Kidney (tissue), 14 donors: Measurements from ENCODE around the gene ESRRG. TPM values are rescaled to one million over a fixed set of nuclear protein-coding genes. Genes with fewer than 3 reads are reported as not detected.
A peak's percentile ranks its signal among the peaks of the same experiment; 100 is the strongest.
"Not testable (repeated sequence)": the region's sequence is repeated elsewhere in the genome, so short reads cannot be mapped to it uniquely, and the experiment has no call there.

Experiments
- DNase-seq, 5 donors: peaks; one replicate each; pipeline ENCODE4 v3.0.0-alpha.2; 2013 to 2020
- FAIRE-seq: peaks from 2 replicates; lab custom pipeline; 2012; peaks lifted over from hg19 to GRCh38; lab: Jason Lieb, UNC
- H3K27ac ChIP-seq, 2 donors: one replicate each; pipeline ENCODE4 v1.7.0; 2013; ENCODE audit warnings: low read depth in 2 of 2, low read length in 2 of 2, inconsistent platforms in 1 of 2
- H3K27me3 ChIP-seq: one replicate; pipeline ENCODE4 v1.7.1; 2013; ENCODE audit warnings: low read length, inconsistent platforms; ENCODE audit not compliant: control insufficient read depth, insufficient read depth
- H3K36me3 ChIP-seq, 3 donors: one replicate each; pipeline versions ENCODE4 v1.7.0 to v1.7.1; 2013; ENCODE audit warnings: low read length in 3 of 3, control low read depth in 1 of 3, inconsistent platforms in 1 of 3; ENCODE audit not compliant: insufficient read depth in 3 of 3, control insufficient read depth in 2 of 3
- H3K4me1 ChIP-seq, 3 donors: one replicate each; pipeline versions ENCODE4 v1.7.0 to v1.7.1; 2013; ENCODE audit warnings: low read length in 3 of 3, inconsistent platforms in 1 of 3, low read depth in 1 of 3; ENCODE audit not compliant: control insufficient read depth in 2 of 3, insufficient read depth in 2 of 3
- H3K4me3 ChIP-seq, 3 donors: one replicate each; pipeline versions ENCODE4 v1.7.0 to v1.8.1; 2013; ENCODE audit warnings: low read length in 3 of 3, control low read depth in 1 of 3, inconsistent platforms in 1 of 3
- H3K9ac ChIP-seq, 3 donors: one replicate each; pipeline versions ENCODE4 v1.7.0 to v1.7.1; 2013; ENCODE audit warnings: low read length in 3 of 3, control low read depth in 1 of 3, inconsistent platforms in 1 of 3
- H3K9me3 ChIP-seq, 3 donors: one replicate each; pipeline versions ENCODE4 v1.7.0 to v1.7.1; 2013; ENCODE audit warnings: low read length in 3 of 3, control low read depth in 1 of 3, inconsistent platforms in 1 of 3; ENCODE audit not compliant: control insufficient read depth in 2 of 3, insufficient read depth in 1 of 3
- intact Hi-C: fragments of 100-400 bp; cut with DNase I; formaldehyde crosslinking; loops from one replicate; pipeline ENCODE4 v1.11.1; 2022
- polyA plus RNA-seq: library from polyadenylated mRNA; stranded (reverse); fragments of 350-450 nt; fragmentation: Illumina TruSeq; extraction: RNeasy Lipid Tissue Mini Kit (QIAGEN cat#74804); gene quantifications from one replicate; pipeline ENCODE4 v1.2.3, GENCODE V29; 2014; ENCODE audit warnings: low read depth, low replicate concordance; ENCODE audit not compliant: insufficient read depth
- total RNA-seq: library from RNA; stranded (reverse); fragmentation: NEBNext Ultra II Directional; extraction: Animal tissue kit (Norgen Biotek cat#: 25700); gene quantifications from one replicate; pipeline ENCODE4 v1.2.1, GENCODE V29; 2021
- TF ChIP-seq, protein P1 (sequence below): IDR thresholded peaks from 3 replicates; pipeline ENCODE4 v1.5.1; 2012; ENCODE audit warnings: mild to moderate bottlenecking, moderate library complexity, borderline replicate concordance; ENCODE audit not compliant: insufficient read depth; ENCODE audit errors: extremely low read depth
- donor health status: control.
- donor health status: control.
- donor health status: control.
- donor health status: control.
- donor health status: control.
- donor health status: DM: yes; HTN: yes; CAD: no.
- donor health status: Normal renal cell carcinoma (clear cell type).

ESRRG gene
- total and polyA plus RNA-seq, 2 donors from 2014 or later, result 11.9 to 25.3 TPM

DNA sequence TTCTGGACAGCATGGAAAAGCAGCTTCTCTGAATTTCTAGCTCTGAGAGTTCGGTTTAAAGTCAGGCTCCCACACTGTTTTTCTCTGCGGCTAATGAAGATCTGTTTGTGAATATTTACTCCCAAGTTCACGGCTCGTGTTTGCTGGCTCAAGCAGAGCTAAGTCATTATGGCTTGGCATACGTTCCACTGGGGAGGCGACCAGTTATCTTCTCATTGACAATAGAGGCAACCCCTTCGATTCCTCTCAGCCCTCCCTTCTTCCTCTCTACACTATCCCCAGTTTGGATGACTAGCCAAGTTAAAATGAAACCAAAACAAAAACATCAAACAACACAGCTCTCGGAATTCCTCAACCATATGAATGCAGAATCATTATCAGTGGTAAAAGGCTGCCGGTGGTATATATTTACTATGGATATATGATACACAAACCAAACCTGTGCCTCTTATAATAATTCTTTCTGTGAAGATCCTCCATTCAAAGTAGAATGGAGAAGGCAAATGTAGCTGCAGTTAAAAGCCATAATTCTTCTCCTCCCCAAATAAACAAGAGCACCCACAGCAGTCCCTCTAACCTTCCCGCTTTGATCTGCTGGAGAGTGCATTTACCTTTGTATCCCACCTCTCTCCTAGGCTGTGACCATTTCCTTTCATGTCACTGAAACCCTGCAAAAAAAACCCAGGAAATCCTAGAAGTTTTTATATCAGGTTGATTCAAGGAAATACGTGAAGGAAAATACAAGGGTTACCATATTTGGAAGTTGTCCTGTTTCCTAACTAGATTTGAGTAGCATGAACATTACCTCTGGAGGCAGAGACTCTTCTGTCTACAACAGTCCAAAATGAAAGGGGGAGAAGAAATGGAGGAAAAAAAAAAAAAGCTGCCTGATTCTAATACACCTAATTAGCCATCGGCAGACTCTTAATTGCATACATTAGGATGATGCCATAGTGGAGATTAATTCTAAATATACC is 191.7 kb downstream of the ESRRG start:
- TF ChIP-seq, protein P1, sequence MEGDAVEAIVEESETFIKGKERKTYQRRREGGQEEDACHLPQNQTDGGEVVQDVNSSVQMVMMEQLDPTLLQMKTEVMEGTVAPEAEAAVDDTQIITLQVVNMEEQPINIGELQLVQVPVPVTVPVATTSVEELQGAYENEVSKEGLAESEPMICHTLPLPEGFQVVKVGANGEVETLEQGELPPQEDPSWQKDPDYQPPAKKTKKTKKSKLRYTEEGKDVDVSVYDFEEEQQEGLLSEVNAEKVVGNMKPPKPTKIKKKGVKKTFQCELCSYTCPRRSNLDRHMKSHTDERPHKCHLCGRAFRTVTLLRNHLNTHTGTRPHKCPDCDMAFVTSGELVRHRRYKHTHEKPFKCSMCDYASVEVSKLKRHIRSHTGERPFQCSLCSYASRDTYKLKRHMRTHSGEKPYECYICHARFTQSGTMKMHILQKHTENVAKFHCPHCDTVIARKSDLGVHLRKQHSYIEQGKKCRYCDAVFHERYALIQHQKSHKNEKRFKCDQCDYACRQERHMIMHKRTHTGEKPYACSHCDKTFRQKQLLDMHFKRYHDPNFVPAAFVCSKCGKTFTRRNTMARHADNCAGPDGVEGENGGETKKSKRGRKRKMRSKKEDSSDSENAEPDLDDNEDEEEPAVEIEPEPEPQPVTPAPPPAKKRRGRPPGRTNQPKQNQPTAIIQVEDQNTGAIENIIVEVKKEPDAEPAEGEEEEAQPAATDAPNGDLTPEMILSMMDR, result no peak
- Histone ChIP-seq H3K27me3 (no peaks in the 10 kb centered on the region), H3K4me3 (peak overlapping the region; percentile 56 to 77 (median 73)), H3K27ac (no peak overlapping the region), H3K4me1 (no peaks in the 10 kb centered on the region), H3K9ac (peak overlapping the region in 1 of 3 donors; percentile 61), H3K36me3 (peaks cover 0 to 3% (median 0%) of the 10 kb centered on the region in 3 donors), H3K9me3 (no peaks in the 10 kb centered on the region)
- DNase-seq (peak in 3 of 5 donors; percentile 9 to 41 (median 27)), FAIRE-seq (no peak)
- intact Hi-C loops, result no loop called here

DNA sequence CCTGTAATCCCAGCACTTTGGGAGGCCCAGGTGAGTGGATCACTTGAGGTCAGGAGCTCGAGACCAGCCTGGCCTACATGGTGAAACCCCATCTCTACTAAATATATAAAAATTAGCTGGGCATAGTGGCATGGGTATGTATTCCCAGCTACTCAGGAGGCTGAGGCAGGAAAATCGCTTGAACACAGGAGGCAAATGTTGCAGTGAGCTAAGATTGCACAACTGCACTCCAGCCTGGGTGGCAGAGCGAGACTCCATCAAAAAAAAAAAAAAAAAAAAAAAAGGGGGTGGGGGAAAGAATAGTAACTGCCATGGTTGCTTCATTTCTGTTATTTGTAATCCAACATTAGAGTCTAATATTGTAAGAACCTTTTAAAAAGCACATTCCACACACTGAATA is 193.4 kb downstream of the ESRRG start:
- H3K9ac ChIP-seq, H3K9me3 ChIP-seq, H3K27ac ChIP-seq, intact Hi-C loops, H3K4me1 ChIP-seq, H3K27me3 ChIP-seq, FAIRE-seq, H3K36me3 ChIP-seq, DNase-seq, H3K4me3 ChIP-seq: not testable (repeated sequence)

DNA sequence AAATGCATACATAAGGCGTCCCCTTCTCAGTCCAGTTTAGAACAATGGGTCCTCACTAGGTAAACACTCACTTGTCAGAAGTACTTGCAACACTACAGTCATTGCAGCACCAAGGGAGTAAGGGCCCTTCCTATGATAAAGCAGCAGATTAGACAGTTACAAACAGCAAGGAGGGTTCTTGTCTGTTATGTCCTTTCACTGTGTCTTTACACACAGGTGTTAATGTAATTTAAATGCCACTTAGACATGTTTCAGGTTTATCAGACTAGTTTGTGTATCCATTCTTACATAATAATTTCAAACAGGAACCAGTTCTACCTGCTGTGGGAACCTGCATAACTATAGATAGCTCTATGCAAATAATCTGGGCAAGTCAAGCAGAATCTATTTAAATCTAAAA is 194.4 kb downstream of the ESRRG start:
- Histone ChIP-seq H3K9me3 (no peaks in the 10 kb centered on the region), H3K27me3 (no peaks in the 10 kb centered on the region), H3K36me3 (peaks cover 0 to 3% (median 0%) of the 10 kb centered on the region in 3 donors), H3K27ac (no peak overlapping the region), H3K4me3 (no peak overlapping the region), H3K9ac (no peak overlapping the region), H3K4me1 (no peaks in the 10 kb centered on the region)
- TF ChIP-seq, protein P1, result no peak
- intact Hi-C loops, result no loop called here
- DNase-seq (peak in 2 of 5 donors; percentile 5 to 8), FAIRE-seq (no peak)

DNA sequence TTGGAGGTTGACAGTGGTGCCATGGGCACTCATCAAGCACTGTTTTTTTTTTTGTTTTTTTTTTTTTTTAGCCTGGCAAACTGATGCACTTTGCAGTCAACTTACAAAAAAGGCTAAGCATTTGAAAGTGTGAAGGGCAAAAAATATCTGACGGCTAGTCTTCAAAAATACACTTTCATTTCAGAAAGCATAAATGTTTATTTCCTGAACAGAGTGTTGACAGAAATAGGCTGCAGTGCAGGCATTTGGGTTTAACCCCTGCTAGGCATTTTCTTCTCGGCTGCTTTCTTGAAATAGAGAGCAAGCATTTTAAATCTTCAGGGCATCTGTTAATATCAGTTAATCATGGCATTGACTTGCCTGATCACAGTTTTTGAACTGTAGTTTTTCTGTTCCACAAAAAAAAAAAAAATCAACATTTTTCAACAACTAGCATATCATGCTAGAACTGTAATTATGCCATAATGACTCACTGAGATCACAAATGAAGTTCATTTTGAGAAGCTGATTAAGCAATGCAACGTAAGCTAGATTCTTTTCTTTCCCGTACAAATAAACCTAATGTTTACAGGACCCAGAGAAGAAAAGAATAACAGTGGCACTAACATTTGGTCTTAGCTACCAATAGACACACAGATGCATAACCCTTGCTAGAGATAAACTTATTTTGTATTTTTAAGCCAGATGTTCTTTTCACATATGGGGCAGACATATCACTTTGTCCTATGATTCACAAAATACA is 199.6 kb downstream of the ESRRG start:
- no peaks in the 10 kb centered on the region for H3K9me3 ChIP-seq
- no peak overlapping the region for H3K27ac ChIP-seq
- no peak overlapping the region for H3K4me3 ChIP-seq
- H3K9ac ChIP-seq, result no peak overlapping the region
- TF ChIP-seq, protein P1, result no peak
- no peaks in the 10 kb centered on the region for H3K27me3 ChIP-seq
- H3K36me3 ChIP-seq, result peaks cover 0 to 6% (median 4%) of the 10 kb centered on the region in 3 donors
- intact Hi-C loops, result no loop called here
- no peak for DNase-seq
- no peak for FAIRE-seq
- H3K4me1 ChIP-seq, result no peaks in the 10 kb centered on the region
